Germinal center (tissue), 1 donor: ENCODE measurements around the gene PHF19.

Experiments
- DNase-seq: peaks from one replicate; pipeline ENCODE4 v3.0.0; 2012; ENCODE audit warnings: mixed read lengths, low spot score

PHF19 gene

DNA sequence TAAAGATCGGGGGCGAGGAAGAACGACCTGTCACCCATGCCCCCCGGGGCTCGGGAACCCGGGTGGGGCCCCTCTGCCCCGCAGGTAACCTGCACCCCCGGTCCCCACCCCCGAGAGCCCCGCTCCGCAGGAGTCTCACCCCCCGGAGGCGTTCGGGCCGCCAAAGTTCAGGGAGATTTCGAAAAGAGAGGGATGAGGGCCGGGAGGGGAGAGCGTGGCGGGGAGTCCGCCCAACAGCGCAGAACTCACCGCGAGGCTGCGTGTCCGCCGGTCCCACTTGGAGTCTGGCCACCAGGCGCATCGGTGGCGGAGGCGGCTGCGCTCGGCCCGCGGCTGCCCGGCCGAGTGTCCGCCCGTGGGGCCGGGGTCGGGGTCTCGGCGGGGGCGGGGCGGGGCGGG is at the start of gene PHF19:
PHF19 (minus strand) TSS at position 347 of the 399 bp plus-strand sequence. CDS start 2,447 bp downstream, outside the sequence.
- peak; percentile 56 for DNase-seq

GRCh38 chr9:120926397-120926928 is 49.5 kb upstream of the PHF19 start, which contains the start of gene TRAF1:
TSS of gene TRAF1 (minus strand) at chr9:120926796. CDS start at chr9:120926075, 721 bp downstream.
- peak; percentile 51 for DNase-seq

DNA sequence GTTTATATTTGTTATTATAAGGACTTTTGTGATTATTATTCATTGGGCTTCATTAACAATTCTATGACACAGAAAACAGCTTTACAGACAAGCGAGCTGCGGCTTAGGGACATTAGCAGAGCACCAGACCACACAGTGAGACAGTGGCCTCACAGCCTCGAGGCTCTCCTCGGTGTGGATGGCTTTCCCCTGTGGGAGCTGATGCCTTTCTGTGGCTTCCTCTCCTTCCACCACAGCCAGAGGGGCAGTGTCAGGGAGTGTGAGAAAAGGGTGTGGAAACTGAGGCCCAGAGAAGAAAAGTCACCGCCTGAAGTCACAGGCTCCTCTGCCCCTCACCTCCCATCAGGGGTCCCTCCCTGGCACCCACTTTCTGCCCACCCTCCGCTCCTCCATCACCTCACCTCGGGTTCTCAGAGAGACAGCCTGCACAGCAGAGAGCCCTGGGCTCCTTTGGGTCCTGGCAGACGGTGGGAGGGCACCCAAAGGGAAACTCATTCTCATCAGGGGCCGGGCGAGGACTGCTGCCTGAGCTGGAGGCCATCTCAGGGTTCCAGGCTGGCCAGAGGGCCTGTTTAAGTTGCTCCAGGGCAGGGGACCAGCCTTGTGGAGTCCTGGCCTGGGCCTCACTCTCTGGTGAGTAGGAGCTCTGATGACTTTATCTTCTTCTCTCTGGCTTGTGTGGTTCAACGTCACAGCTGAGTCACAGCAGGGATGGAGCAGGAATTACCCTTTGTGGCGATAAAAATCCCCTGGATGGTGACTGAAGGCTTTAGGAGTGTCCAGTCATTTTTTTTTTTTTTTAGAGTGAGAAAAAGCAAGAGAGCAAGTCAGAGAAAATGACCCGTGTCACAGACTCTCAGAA is 48.8 kb upstream of the PHF19 start:
- no peak for DNase-seq

DNA sequence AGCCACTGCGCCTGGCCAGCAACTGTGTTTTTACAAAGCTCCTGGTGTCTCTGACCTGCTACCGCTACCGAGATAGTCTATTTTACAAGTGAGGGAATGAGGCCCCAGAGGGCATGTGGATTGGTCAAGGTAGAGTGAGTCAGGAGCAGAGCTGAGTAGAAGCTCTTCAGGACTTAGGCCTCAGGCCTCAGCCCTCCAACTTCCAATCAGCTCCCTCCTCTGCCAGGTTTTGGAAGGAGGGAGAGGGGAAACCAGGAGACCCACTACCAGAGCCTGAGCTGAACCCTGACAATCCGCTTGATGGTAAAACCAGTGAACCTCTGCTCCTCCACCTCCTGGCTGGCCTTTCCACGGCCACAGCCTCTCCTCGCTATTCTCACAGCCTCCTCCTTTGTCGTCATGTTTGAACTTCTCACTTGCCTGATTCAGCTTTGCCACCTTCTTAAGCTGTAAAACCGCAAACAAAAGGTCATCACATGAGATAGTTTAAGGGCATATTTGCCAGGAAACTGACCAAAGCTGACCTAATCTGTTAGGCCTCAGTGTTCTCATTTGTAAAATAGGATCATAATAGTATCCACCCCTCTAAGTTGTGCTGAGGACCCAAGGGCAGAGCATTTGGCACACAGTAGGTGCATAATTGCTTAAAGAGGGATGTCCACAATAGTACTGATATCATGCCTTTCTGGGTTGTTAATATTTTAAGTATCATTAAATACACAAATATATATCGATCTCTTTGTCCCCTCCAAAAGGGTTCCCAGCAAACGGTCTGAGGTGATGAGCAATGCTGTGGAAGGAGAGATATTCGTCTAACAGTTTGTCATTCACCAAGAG is 47.9 kb upstream of the PHF19 start:
- no peak for DNase-seq

DNA sequence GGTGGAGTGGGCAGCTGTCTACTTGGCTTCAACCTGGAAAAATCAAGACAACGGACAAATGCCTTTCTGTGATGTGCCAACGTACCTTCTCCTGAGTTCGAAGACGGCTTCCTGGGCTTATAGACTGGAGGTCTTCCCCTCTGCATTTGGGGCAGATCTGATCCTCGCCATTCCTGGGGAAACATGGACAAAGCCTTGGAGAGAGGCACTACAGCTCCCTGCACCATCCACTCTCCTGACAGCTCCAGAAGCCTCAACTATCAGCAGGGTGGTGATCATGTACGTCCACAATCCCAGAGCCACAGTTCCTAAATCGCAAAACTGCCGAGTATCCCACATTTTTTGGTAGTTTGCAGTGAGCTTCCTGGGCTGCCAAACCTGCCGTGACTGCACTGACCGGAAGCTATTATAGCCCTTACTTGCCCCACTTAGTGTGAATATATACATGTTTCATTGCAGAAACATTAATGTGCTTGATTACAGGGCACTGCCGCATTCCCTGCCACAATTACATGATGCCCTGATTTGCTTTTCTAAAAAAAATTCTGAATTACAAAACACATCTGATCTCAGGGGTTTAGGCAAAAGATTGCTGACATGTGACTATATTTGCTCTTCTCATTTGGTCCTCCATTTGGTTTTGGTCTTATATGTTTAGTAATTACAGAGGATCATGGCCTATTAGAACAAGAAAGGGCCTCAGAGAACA is 46.8 kb upstream of the PHF19 start:
- no peak for DNase-seq

DNA sequence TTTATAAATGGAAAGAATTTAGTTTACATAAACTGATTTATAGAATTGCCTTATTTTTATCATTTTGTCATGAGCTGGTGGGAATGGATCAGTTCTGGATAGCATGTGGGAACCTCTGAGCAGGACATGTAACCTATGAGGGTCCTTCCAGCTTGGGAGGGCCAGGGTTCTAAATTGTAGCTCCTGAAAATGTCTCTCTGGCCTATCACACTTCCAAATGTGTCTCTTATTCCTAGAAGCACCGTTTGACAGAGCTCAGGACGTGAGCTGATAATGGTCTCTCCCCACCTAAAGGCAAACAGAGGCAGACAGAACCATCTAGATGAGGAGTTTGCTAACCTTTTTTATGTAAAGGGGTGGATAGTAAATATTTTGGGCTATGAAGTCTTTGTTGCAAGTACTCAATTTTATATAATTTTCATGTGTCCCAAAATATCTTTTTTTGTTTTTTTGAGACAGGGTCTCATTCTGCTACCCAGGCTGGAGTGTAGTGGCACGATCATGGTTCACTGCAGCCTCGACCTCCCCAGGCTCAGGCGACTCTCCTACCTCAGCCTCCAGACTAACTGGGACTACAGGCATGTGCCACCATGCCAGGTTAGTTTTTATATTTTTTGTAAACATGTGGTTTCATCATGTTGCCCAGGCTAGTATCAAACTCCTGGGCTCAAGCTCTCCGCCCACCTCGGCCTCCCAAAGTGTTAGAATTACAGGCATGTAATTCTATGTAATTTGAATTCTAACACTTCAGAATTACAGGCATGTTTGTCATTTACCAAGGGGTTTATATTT is 45.6 kb upstream of the PHF19 start:
- DNase-seq, result no peak

- DNase-seq, result no peak
These were observed 44.7 kb upstream of the PHF19 start for GRCh38 chr9:120921661-120922181.

- DNase-seq, result no peak
These were observed 43.8 kb upstream of the PHF19 start for GRCh38 chr9:120920806-120921178.

DNA sequence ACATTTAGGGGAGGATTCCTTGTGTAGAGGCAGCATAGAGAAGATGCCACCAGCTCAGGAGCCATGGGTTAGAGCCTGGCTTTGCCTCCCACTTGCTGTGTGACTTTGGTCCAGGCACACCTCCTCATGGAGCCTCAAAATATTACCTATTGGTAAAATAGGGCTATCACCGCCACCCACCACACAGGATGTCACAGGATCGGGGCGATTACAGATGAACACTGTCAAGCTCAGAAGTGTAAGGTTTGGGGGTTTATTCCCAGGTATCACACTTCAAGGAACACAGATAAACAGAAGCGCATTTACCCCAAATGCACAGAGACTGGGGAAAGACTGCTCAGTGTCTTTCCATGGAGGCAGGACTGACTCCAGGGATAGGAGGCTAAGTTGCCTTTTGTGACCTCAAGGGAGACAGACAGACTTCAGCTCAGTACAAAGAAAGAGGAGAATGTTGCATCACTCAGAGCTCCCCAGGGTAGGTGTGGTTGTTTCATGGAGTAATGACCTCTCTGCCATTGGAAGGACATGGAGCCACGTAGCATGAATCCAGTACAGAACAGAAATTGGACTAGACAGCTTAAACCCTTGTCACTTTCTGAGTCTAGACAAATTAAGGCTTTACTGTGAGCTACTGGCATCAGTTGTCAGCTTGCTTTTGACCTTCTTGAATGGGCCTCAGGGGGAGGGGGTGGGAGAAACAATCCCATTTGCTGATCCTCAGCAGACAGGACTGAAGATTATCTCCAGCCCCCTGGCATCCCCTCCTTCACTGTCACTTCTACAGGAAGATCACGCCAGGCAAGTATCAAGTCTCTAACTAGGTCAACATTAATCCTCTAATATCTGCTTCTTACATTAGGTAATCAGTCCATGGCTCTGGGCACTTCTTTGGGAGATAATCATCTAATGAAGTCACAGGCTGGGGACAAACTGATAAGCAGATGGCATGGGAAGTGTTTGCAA is 43.1 kb upstream of the PHF19 start:
- DNase-seq, result no peak

DNA sequence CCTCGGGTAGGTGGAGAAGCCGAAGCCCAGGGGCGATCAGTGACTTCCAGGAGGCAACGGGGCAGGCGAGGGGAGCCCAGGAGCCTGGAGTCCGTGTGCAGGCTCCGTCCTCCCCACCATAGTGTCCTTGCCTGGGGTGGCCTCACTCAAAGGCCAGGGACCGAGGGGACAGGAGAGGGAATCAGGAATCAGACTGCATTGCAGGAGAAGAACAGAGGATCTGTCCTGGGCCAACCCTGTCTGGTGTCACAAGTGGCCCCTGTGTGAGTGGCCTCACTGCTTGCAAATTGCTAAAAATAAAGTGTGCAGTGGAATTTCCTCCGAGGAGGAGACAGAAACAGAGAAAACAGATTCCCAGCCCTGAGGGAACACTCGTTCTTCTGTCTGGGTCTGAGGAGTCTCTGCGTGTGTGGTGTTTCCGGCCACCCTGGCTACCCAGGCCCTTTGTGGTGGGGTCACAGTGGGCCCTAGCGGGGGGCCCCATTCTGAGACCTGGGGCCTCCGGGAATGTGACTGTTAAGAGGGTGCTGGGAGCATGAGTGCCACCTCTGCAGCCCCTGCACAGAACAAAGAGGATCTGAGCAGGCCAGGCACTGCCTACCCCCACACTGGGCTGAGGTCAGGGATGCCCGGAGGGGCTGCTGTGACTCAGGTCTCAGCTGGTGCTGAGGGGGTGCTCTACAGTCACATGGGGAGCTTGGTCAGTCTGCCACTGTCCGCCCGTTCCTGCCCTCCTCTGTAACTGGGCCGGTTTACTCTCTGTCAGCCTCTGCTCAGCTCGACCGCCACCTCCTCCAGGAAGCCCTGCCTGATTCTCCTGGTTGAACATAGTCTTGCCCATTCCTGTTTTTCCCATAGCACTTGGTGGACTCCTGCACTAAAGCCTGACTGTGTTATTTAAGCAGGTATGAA is 42.2 kb upstream of the PHF19 start:
- DNase-seq, result no peak

DNA sequence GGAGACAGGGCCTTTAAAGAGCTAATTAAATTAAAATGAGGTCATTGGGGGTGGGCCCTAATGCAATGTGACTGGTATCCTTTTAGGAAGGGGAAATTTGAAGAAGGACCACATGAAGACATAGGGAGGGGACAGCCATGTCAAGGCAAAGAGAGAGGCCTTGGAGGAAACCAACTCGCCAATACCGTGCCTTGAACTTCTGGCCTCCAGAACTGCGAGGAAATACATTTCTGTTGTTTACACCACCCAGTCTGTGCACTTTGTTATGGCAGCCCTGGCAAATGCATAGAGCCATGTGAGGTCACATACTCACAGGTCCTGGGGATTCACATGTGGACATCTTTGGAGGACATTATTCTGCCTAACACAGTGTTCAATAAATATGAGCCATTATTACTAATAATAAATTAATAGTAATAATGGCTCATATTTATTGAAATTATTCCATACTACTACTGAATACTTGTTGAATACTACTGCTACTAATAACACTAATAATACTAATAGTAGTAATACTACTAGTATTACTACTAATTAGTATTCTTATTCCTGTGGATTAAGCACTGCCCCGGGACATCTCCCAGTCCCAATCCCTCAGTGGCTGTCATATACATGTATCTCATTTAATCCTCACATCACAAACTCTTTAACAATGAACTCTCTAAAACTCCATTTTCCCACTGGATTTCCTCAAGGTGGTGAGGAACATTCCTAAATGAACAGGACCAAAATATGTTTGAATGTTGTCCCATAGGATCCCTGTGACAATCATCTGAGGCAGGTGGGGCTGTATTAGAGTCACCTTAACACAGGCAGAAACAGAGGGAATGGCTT is 41.2 kb upstream of the PHF19 start:
- no peak for DNase-seq

DNA sequence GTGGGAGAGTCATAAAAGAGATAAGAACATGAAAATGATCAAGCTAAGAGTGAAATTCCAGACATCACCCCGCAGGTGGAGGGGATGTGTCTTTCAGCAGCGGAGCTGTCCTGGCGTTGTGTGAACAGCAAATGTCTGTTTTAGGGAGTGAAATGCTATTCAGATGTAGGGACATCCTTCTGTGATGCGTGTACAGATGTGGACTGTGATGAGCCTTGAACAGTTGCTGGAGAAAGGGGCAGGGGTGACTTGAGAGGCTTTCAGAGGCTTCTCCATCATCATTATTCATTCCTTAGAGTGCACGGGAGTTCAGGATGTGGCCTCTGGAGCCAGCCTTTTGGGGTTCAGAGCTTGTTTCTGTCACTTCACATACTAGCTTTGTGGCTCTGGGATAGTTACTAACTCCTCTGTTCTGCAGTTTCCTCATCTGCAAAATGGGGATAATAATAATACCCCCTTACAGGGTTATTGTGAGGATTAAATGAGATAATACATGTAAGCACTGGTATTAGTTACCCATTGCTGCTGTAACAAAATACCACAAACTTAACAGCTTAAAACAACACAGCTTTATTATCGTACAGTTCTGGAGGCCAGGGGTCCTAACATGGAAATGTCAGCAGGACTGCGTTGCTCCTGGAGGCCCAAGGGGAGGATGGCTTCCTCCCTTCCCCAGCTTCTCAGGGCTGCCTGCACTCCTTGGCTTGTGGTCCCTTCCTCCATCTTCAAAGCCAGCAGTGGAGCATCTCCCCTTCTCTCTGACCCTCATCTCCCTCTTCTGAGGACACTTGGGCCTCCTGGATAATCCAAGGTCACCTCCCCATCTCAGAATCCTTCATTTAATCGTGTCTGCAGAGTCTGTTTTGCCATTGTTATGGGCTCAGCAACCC is 40.2 kb upstream of the PHF19 start:
- DNase-seq, result no peak

GRCh38 chr9:120916588-120916987 is 39.6 kb upstream of the PHF19 start:
- no peak for DNase-seq

GRCh38 chr9:120915854-120916470 is 39.0 kb upstream of the PHF19 start:
- no peak for DNase-seq

DNA sequence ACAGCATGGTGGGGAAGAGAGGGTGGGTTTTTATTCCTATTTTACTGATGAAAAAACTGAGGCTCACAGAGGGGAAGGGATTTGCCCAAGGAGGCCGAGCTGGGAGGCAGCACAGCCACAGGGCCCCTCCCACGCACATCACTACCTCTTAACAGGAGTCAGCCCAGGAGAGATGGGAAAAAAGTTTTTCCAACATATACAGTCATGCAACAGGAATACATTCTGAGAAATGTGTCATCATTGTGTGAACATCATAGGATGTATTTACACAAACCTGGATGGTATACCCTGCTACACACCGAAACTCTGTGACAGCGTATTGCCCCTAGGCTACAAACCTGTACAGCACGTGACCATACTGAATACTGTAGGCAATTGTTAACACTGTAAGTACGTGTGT is 38.0 kb upstream of the PHF19 start:
- no peak for DNase-seq

- no peak for DNase-seq
These were observed 37.4 kb upstream of the PHF19 start for GRCh38 chr9:120914396-120914795.
